K562 (cell line): ENCODE measurements around the gene TOX2. TPM values are rescaled to one million over a fixed set of nuclear protein-coding genes. Genes with fewer than 3 reads are reported as not detected.

Experiments
- CHD7 ChIP-seq: fragments of 200-600 bp; sonication (generic); IDR thresholded peaks from one replicate; pipeline ENCODE4 v1.6.1; 2012; ENCODE audit warnings: mild to moderate bottlenecking, low read depth, low read length, inconsistent platforms
- E2F6 ChIP-seq, 2 experiments: IDR thresholded peaks; 2 replicates each; pipeline ENCODE4 v1.6.1; 2011; ENCODE audit warnings: borderline replicate concordance in 1 of 2, control low read depth in 1 of 2, low read depth in 1 of 2, low read length in 1 of 2, mild to moderate bottlenecking in 1 of 2, mixed read lengths in 1 of 2, moderate library complexity in 1 of 2; ENCODE audit not compliant: insufficient read depth in 1 of 2, insufficient read length in 1 of 2, poor library complexity in 1 of 2, severe bottlenecking in 1 of 2; ENCODE audit errors: extremely low read depth in 1 of 2
- GATAD2B ChIP-seq: fragments of 450-650 bp; IDR thresholded peaks from 2 replicates; pipeline ENCODE4 v1.6.1; 2017; ENCODE audit warnings: mild to moderate bottlenecking, borderline replicate concordance
- HES1 ChIP-seq: fragments of 450-650 bp; IDR thresholded peaks from 2 replicates; pipeline ENCODE4 v1.6.1; 2016; ENCODE audit warnings: low read depth, mild to moderate bottlenecking, moderate library complexity
- JUN ChIP-seq, 2 experiments: sonication (generic) in 1 of 2; formaldehyde crosslinking in 1 of 2; IDR thresholded peaks; 2 replicates each; pipeline versions ENCODE4 v1.6.1 to v1.8.0; 2012 to 2022; ENCODE audit warnings: borderline replicate concordance in 2 of 2, mild to moderate bottlenecking in 2 of 2, improper control_type of control experiment in 1 of 2, low read depth in 1 of 2, low read length in 1 of 2, missing genetic modification reagents in 1 of 2
- L3MBTL2 ChIP-seq: fragments of 450-650 bp; IDR thresholded peaks from 2 replicates; pipeline ENCODE4 v1.6.1; 2016; ENCODE audit warnings: mild to moderate bottlenecking, moderate library complexity
- PKNOX1 ChIP-seq: fragments of 450-650 bp; IDR thresholded peaks from 2 replicates; pipeline ENCODE4 v1.6.1; 2016
- RNF2 ChIP-seq: sonication (generic); IDR thresholded peaks from 2 replicates; pipeline ENCODE4 v1.6.1; 2016
- SNIP1 ChIP-seq: fragments of 450-650 bp; IDR thresholded peaks from 2 replicates; pipeline ENCODE4 v1.7.1; 2017; ENCODE audit warnings: low read depth, mild to moderate bottlenecking
- SREBF1 ChIP-seq: fragments of 150-350 bp; IDR thresholded peaks from 2 replicates; pipeline ENCODE4 v1.6.1; 2014; ENCODE audit warnings: antibody characterized with exemption, low read depth, low read length, borderline replicate concordance
- STAG1 ChIP-seq: sonication (generic); formaldehyde crosslinking; IDR thresholded peaks from 2 replicates; pipeline ENCODE4 v1.5.0; 2020; ENCODE audit warnings: missing genetic modification reagents, borderline replicate concordance
- TRIM24 ChIP-seq, 2 experiments: fragments of 450-650 bp; IDR thresholded peaks; 2 replicates each; pipeline ENCODE4 v1.6.1; 2016
- polyA plus RNA-seq, 8 experiments: library from polyadenylated mRNA; depleted of rRNA in 4 of 8; stranded (reverse) in 5 of 8; unstranded in 3 of 8; fragments of >200 nt; fragmentation: Nextera tagmentation in 2 of 8; fragmentation: Illumina TruSeq in 1 of 8; extraction: Ambion mirVana in 2 of 8; extraction: Trizol in 1 of 8; gene quantifications; 2 replicates each; pipeline versions ENCODE4 v1.2.1 to v1.2.3, GENCODE V29; 2011 to 2014; ENCODE audit warnings: inconsistent platforms in 1 of 8, missing spikeins in 1 of 8
- total RNA-seq, 7 experiments: library from RNA; depleted of rRNA in 6 of 7; stranded (reverse); fragments of >200 nt in 6 of 7; fragmentation: Illumina TruSeq in 2 of 7; extraction: Trizol in 2 of 7; gene quantifications; 2 replicates each; pipeline versions ENCODE4 v1.2.1 to v1.2.3, GENCODE V29; 2011 to 2021; ENCODE audit warnings: low replicate concordance in 1 of 7

Gene TOX2
- total and polyA plus RNA-seq, 9 of the 15 experiments (the other 6 are each of a cell fraction or from before 2014, with no cell fraction given): not detected

GRCh38 chr20:43975096-43975768 is 60.6 kb downstream of the TOX2 start (continued):
- TF ChIP-seq JUN (IDR thresholded peaks at IDR 0.05; ENCODE audit: borderline replicate concordance, low read depth, low read length) (peak; percentile 72; the same call in 1 of the 2 replicates), JUN (CRISPR knock-in tag; IDR thresholded peaks at IDR 0.05; ENCODE audit: borderline replicate concordance) (no peak), E2F6 (IDR thresholded peaks at IDR 0.05; ENCODE audit: borderline replicate concordance in 1 of 2, extremely low read depth in 1 of 2, insufficient read depth in 1 of 2, insufficient read length in 1 of 2, low read depth in 1 of 2, low read length in 1 of 2, poor library complexity in 1 of 2, severe bottlenecking in 1 of 2) (no peak), HES1 (no peak), CHD7 (no peak), L3MBTL2 (peak; percentile 39; the same call in 1 of the 2 replicates), SREBF1 (no peak), PKNOX1 (peak; percentile 31; the same call in 1 of the 2 replicates), RNF2 (no peak), TRIM24 (IDR thresholded peaks at IDR 0.05) (peak; percentile 54 to 77; a peak in 2 of 4 replicates), STAG1 (CRISPR knock-in tag) (no peak), GATAD2B (no peak), SNIP1 (no peak)
